Fibroblast of mammary gland (primary cell): Measurements from ENCODE around the gene ZNF235.
A peak's percentile ranks its signal among the peaks of the same experiment; 100 is the strongest.
"Not testable (repeated sequence)": the region's sequence is repeated elsewhere in the genome, so short reads cannot be mapped to it uniquely, and the experiment has no call there.

ENCODE experiments used
- DNase-seq: peaks from one replicate; pipeline ENCODE4 v3.0.0-alpha.2; 2010; ENCODE audit warnings: low read depth
- H3K4me3 ChIP-seq: 2 replicates; pipeline ENCODE4 v1.5.1; 2011; ENCODE audit warnings: low read depth, mild to moderate bottlenecking, low read length, moderate library complexity; ENCODE audit not compliant: control insufficient read depth
- CTCF ChIP-seq: conservative IDR thresholded peaks from 2 replicates; pipeline ENCODE4 v1.5.1; 2011; ENCODE audit warnings: low read depth, low read length, inconsistent platforms; ENCODE audit not compliant: control insufficient read depth, insufficient read depth

Gene ZNF235

GRCh38 chr19:44304659-44305193 is at the start of gene ZNF235:
TSS of gene ZNF235 (minus strand) at chr19:44305025. CDS start at chr19:44303404, 1,621 bp downstream.
- peak within 1 kb of the TSS; percentile 58 for H3K4me3 ChIP-seq
- TF ChIP-seq CTCF = no peak
- DNase-seq = peak; percentile 99

- no peak overlapping the region for H3K4me3 ChIP-seq
- no peak for TF ChIP-seq CTCF
- DNase-seq = no peak
Observed at GRCh38 chr19:44346556-44346955, 41.7 kb upstream of the ZNF235 start.

GRCh38 chr19:44345959-44346358 is 41.1 kb upstream of the ZNF235 start:
- no peak overlapping the region for H3K4me3 ChIP-seq
- DNase-seq = no peak
- TF ChIP-seq CTCF = no peak

GRCh38 chr19:44344255-44344654 is 39.4 kb upstream of the ZNF235 start:
- H3K4me3 ChIP-seq = no peak overlapping the region
- DNase-seq = no peak
- no peak for TF ChIP-seq CTCF

- H3K4me3 ChIP-seq = no peak overlapping the region
- no peak for DNase-seq
- no peak for TF ChIP-seq CTCF
Observed at GRCh38 chr19:44341794-44342193, 37.0 kb upstream of the ZNF235 start.

- DNase-seq, H3K4me3 ChIP-seq: not testable (repeated sequence)
Observed at GRCh38 chr19:44334639-44335038, 29.8 kb upstream of the ZNF235 start.

- no peak overlapping the region for H3K4me3 ChIP-seq
- TF ChIP-seq CTCF = no peak
- DNase-seq = no peak
Observed at GRCh38 chr19:44332145-44332544, 27.3 kb upstream of the ZNF235 start.
